SK-N-MC (cell line): Measurements from ENCODE around the gene OR2T3.
"Not testable (repeated sequence)": the region's sequence is repeated elsewhere in the genome, so short reads cannot be mapped to it uniquely, and the experiment has no call there.

ENCODE experiments used
- DNase-seq: peaks from one replicate; pipeline ENCODE4 v3.0.0-alpha.2; 2011; ENCODE audit warnings: low read depth, low spot score
- H3K27ac ChIP-seq: fragments of 200-600 bp; sonication (generic); 2 replicates; pipeline ENCODE4 v1.5.1; 2016; ENCODE audit warnings: mixed run types
- H3K36me3 ChIP-seq: fragments of 200-600 bp; sonication (generic); 2 replicates; pipeline ENCODE4 v1.6.1; 2017; ENCODE audit warnings: antibody characterized with exemption, low read length, mixed read lengths; ENCODE audit not compliant: insufficient read depth
- H3K4me3 ChIP-seq: fragments of 200-600 bp; sonication (generic); 2 replicates; pipeline ENCODE4 v1.5.1; 2016
- H3K9ac ChIP-seq: fragments of 200-600 bp; sonication (generic); 2 replicates; pipeline ENCODE4 v1.8.0; 2017; ENCODE audit warnings: mixed run types, mixed read lengths; ENCODE audit not compliant: insufficient read length
- H3K9me3 ChIP-seq: fragments of 200-600 bp; sonication (generic); 2 replicates; pipeline ENCODE4 v1.6.1; 2017; ENCODE audit warnings: low read depth, mild to moderate bottlenecking, antibody characterized with exemption, low read length, moderate library complexity, mixed read lengths
- EZH2 ChIP-seq: fragments of 200-600 bp; sonication (generic); IDR thresholded peaks from one replicate; pipeline ENCODE4 v1.6.1; 2017; ENCODE audit warnings: antibody characterized with exemption
- FOXP2 ChIP-seq: optimal IDR thresholded peaks from 2 replicates; pipeline ENCODE3; 2011; ENCODE audit warnings: mild to moderate bottlenecking, moderate library complexity; ENCODE audit not compliant: insufficient read depth; ENCODE audit errors: extremely low read length, control extremely low read depth
- POLR2AphosphoS5 ChIP-seq: IDR thresholded peaks from 2 replicates; pipeline ENCODE4 v1.6.1; 2012; ENCODE audit warnings: mild to moderate bottlenecking, low read depth, low read length, borderline replicate concordance

OR2T3 gene

GRCh38 chr1:248449821-248450465, 23.2 kb upstream of the OR2T3 start:
- not testable (repeated sequence) for H3K4me3 ChIP-seq, H3K36me3 ChIP-seq, H3K9me3 ChIP-seq, DNase-seq, H3K27ac ChIP-seq, H3K9ac ChIP-seq

DNA sequence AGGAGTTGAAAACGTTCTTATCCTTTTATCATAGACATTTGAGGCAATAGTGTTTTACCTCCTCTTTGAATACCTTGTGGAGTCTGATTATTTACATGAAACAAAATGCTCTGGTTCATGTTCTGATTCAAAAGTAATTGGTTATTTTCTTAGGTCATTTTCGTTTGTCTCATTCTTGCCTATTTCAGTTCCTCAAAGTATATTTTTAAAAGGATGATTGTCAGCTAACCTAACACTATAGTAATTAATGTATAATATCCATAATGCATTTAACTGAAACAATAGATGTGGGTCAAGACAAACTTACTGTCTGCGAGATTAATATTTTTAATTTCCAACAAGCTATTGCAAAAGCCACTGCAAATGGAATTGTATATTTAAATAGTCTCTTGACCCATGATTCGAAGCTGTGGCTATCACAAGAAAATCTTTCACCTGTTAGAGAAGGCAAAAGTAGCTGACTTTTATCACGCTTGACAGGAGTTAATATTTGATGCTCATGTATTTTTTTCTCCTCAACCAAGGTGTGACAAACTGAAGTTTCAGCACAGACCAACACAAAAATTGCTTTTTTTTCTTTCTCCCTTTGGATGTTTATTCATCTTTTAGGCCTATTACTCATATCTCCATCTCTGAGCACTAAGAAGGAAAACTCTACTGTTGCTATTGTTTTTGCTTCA, 22.5 kb upstream of the OR2T3 start:
- H3K27ac ChIP-seq, H3K36me3 ChIP-seq, H3K9me3 ChIP-seq, H3K9ac ChIP-seq, H3K4me3 ChIP-seq, DNase-seq: not testable (repeated sequence)

GRCh38 chr1:248453619-248454018, 19.5 kb upstream of the OR2T3 start:
- H3K9ac ChIP-seq, H3K9me3 ChIP-seq, DNase-seq: not testable (repeated sequence)

DNA sequence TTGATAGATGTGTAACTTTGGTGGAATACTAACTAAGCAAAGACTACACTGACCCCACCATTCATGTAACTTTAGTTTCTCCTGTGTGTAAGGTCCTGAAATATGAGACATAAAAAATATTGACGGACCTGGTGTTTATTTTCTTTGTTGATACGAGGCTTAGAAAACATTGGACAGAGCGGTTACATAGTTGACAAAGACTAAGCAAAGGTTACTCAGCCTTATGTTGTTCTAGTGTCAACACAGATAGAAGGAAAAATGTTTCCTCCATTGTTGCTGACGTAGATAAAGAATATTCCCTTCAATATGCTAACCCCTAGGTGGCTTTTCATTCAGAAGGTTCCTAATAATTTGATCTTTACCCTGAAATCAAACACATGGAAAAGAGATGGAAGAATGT, 18.1 kb upstream of the OR2T3 start:
- not testable (repeated sequence) for H3K27ac ChIP-seq, DNase-seq

More at GRCh38 chr1:248453619-248454018, 19.5 kb upstream of the OR2T3 start:
- not testable (repeated sequence) for H3K27ac ChIP-seq, H3K4me3 ChIP-seq, H3K36me3 ChIP-seq

DNA sequence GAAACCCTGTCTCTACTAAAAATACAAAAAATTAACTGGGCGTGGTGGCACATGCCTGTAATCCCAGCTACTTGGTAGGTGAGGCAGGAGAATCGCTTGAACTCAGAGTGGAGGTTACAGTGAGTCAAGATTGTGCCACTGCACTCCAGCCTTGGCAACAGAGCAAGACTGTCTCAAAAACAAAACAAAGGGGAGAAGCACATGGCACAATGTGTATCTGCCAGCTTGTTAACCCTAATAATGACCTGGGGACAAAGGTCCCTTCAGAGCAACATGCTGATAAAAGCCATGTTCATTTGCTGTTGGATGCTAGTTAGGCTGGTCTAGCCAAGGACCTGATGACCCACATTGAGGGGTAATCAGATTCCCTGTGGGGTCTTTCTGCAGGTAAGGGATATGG, 16.5 kb upstream of the OR2T3 start:
- not testable (repeated sequence) for H3K9me3 ChIP-seq, DNase-seq, H3K36me3 ChIP-seq, H3K9ac ChIP-seq, H3K27ac ChIP-seq, H3K4me3 ChIP-seq

More for the DNA sequence above, 18.1 kb upstream of the OR2T3 start:
- not testable (repeated sequence) for H3K9me3 ChIP-seq, H3K4me3 ChIP-seq, H3K36me3 ChIP-seq, H3K9ac ChIP-seq

GRCh38 chr1:248459117-248459516, 14.0 kb upstream of the OR2T3 start:
- H3K9ac ChIP-seq, H3K36me3 ChIP-seq, H3K27ac ChIP-seq, DNase-seq, H3K9me3 ChIP-seq, H3K4me3 ChIP-seq: not testable (repeated sequence)

DNA sequence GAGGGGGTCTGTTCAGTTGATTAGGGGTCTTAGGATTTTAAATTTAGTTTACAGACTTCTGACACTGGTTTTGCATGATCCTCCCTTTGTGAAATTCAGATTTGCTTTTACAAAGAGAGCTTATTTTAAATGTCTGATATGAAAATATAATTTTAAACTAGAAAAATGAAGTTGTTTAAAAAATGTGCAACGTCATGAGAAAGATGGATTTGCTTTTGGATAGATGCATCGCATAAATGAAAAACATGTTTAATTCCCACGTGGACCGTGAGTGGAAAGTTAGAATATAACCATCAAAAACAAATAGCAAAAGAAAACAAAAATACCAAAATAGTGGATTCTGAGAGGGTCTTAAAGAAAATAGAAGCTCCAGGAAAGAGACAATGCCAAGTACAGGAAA, 2.0 kb upstream of the OR2T3 start:
- no peak for DNase-seq
- no peak overlapping the region for H3K9ac ChIP-seq
- H3K27ac ChIP-seq, result no peak overlapping the region
- no peaks in the 10 kb centered on the region for H3K9me3 ChIP-seq
- H3K36me3 ChIP-seq, result no peaks in the 10 kb centered on the region
- H3K4me3 ChIP-seq, result no peak overlapping the region
- TF ChIP-seq FOXP2, result no peak
- no peak for TF ChIP-seq POLR2AphosphoS5
- no peak for TF ChIP-seq EZH2

DNA sequence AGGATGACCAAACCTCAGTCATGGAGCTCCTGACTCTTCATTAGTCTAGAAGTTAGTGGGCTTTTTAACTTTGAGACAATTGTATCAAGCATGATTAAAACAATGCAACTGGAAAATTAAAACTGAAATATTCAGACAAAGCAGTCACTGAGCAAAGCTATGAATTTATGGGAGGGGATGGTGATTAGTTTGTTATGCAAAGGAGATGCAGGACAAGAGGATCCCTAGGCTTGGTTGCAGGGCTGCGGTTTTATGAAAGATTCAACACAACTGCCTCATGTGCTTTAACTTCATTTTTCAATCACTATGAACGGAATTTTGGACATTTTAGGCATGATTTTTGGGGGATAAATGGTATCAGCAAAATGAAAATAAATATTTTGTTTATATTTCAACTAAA, 1.0 kb upstream of the OR2T3 start:
- DNase-seq, H3K27ac ChIP-seq, H3K9ac ChIP-seq, H3K36me3 ChIP-seq, H3K4me3 ChIP-seq, H3K9me3 ChIP-seq: not testable (repeated sequence)

DNA sequence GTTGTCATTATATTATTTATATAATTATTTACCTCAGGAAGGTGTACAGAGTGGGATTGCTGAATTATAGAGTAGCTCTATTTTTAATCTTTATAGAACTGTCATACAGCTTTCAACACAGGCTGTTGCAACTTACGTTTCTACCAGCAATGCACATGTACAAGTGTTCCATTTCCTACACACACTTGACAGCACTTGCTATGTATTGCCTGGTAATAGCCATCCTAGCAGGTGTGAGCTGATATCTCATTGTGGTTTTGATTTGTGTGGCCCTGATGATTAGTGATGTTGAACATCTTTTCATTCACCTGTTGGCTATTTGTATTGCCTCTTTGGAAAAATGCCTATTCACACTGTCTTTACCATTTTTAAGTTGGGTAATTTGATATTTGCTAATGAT, 2.5 kb downstream of the OR2T3 start:
- not testable (repeated sequence) for H3K27ac ChIP-seq, H3K36me3 ChIP-seq, H3K9me3 ChIP-seq, H3K4me3 ChIP-seq, H3K9ac ChIP-seq, DNase-seq

- H3K27ac ChIP-seq, H3K9ac ChIP-seq, H3K9me3 ChIP-seq, H3K4me3 ChIP-seq, DNase-seq, H3K36me3 ChIP-seq: not testable (repeated sequence)
Measured at GRCh38 chr1:248481686-248482579, 8.8 kb downstream of the OR2T3 start.

GRCh38 chr1:248488289-248488688, 15.1 kb downstream of the OR2T3 start, which contains the start of gene OR2T5:
Gene OR2T5 (plus strand): TSS chr1:248488589. CDS start chr1:248488589, 0 bp downstream.
- H3K27ac ChIP-seq, H3K4me3 ChIP-seq, DNase-seq, H3K36me3 ChIP-seq, H3K9me3 ChIP-seq, H3K9ac ChIP-seq: not testable (repeated sequence)

DNA sequence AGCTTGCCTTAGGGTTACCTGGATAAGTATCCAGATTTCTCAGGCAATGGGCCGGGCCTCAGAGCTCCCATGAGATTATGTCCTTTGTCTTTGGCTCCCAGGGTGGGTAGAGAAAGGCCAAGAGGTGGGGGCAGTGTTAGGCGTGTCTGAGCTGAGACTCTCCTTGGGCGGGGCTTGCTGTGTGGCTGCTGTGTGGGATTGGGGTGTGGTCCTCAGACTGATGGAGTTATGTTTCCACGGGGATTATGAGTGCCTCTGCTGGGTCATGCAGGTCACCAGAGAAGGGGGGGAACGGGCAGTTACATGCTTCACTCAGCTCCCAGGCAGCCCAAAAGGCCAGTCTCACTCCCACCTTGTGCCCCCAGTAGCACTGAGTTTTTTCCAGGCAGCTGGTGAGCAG, 23.5 kb downstream of the OR2T3 start:
- not testable (repeated sequence) for H3K9ac ChIP-seq, H3K9me3 ChIP-seq, H3K27ac ChIP-seq, H3K4me3 ChIP-seq, H3K36me3 ChIP-seq, DNase-seq

DNA sequence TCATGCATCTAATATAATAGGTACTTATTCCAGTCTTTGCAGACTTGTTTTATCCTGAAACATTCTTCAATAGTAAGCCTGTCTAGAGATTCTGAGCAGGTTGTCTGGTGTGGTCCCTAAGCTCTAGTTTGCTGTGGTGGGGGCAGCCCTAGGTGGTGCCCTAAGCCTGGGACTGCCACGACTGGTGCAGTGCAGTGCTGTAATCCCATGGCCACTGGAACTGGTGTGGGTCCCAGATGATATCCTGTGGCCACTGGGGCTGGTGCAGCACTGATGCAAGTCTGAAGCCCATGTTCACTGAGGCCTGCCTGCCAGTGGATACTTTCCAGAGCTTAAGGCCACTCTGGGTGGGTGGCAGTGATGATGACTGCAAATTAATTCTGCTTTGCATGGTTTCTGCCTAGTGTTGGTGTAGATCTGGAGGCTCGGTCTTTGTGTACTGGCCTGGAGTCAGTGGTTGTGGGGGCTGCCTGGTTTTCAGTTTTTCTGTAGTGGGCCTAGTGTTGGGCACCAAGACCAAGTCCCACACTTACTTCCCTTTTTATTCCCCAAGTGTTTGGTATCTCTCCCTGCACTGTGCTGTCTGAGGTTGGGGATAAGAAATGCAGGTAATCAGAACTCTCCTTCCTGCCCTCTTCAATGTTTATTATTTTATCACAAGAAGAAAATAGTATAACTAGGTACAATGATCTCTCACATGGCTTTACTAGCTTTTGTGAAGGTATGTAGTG, 27.3 kb downstream of the OR2T3 start:
- not testable (repeated sequence) for H3K9me3 ChIP-seq, H3K36me3 ChIP-seq, H3K4me3 ChIP-seq, H3K27ac ChIP-seq, DNase-seq, H3K9ac ChIP-seq
